Measurements from ENCODE around the gene SELENOT. TPM values are rescaled to one million over a fixed set of nuclear protein-coding genes. Genes with fewer than 3 reads are reported as not detected.

SELENOT gene
- total RNA-seq, 1 donor from 2014 or later: 133 TPM

DNA sequence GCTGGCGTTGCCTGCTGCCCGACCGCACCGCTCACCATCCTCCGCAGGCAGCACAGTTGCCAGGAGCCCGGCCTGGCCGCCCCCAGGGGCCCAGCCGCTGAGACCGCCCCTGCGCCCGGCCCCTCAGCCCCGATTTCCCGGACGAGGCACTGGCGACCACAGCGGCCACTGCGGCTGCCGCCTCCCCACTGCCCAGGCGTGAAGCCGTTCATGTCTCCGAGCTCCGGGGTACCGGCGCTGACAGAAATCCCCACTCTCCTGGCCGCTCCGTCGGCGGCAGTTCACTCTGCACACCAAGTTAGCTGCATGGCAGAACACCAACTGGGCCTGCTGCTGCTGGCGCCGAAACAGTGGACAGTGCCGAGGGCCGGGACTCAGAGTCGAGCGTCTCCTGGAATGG lies 8.5 kb downstream of the SELENOT start:
- DNase-seq (ENCODE audit: low spot score): no peak
- Histone ChIP-seq H3K79me2 (ENCODE audit: low read depth) (peaks cover 82% of the 10 kb centered on the region), H3K9ac (no peak overlapping the region), H3K4me2 (no peak overlapping the region), H3K9me3 (ENCODE audit: low read depth) (no peaks in the 10 kb centered on the region), H3K27me3 (no peaks in the 10 kb centered on the region), H3K4me1 (peaks cover 22% of the 10 kb centered on the region), H3K27ac (no peak overlapping the region), H3K4me3 (no peak overlapping the region), H3F3A (ENCODE audit: low read depth) (peaks cover 18% of the 10 kb centered on the region), H4K20me1 (ENCODE audit: low read depth) (no peaks in the 10 kb centered on the region), H2AFZ (replicated peaks) (no peak overlapping the region), H3K36me3 (peaks cover 5% of the 10 kb centered on the region)
- H3K4me3 Mint-ChIP-seq: no peak overlapping the region
- H3K9me3 Mint-ChIP-seq: peaks cover 23% of the 10 kb centered on the region
- H3K27me3 Mint-ChIP-seq (ENCODE audit: insufficient read depth, low read depth): no peaks in the 10 kb centered on the region
- peaks cover 55% of the 10 kb centered on the region for H3K36me3 Mint-ChIP-seq
- H3K27ac Mint-ChIP-seq: no peak overlapping the region
- peaks cover 11% of the 10 kb centered on the region for H3K4me1 Mint-ChIP-seq
- TF ChIP-seq EZH2phosphoT487 (IDR thresholded peaks at IDR 0.05) (no peak), EZH2 (IDR thresholded peaks at IDR 0.05) (no peak)
- TF ChIP-seq, protein P1, sequence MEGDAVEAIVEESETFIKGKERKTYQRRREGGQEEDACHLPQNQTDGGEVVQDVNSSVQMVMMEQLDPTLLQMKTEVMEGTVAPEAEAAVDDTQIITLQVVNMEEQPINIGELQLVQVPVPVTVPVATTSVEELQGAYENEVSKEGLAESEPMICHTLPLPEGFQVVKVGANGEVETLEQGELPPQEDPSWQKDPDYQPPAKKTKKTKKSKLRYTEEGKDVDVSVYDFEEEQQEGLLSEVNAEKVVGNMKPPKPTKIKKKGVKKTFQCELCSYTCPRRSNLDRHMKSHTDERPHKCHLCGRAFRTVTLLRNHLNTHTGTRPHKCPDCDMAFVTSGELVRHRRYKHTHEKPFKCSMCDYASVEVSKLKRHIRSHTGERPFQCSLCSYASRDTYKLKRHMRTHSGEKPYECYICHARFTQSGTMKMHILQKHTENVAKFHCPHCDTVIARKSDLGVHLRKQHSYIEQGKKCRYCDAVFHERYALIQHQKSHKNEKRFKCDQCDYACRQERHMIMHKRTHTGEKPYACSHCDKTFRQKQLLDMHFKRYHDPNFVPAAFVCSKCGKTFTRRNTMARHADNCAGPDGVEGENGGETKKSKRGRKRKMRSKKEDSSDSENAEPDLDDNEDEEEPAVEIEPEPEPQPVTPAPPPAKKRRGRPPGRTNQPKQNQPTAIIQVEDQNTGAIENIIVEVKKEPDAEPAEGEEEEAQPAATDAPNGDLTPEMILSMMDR (IDR thresholded peaks at IDR 0.05): no peak

DNA sequence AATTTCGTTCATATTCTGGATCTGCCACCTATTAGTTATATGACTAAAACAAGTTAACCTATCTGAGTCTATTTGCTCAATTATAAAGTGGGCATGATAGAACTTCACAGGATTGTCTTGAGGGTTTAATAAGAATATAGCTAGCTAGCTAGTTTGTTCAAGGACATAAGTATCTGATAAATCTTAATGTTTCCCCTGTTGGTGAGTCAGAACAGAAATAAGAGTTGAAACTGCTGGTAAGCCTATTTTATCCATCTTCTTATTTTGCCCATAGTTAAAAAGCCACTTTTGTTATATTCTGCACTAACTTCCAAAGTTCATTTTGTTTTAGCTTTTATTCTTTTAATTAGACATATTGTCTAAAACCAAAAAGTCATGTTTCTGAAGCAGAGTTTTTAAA lies 9.4 kb downstream of the SELENOT start:
- Histone ChIP-seq H3K9ac (no peak overlapping the region), H3K36me3 (peaks cover 5% of the 10 kb centered on the region), H4K20me1 (ENCODE audit: low read depth) (no peaks in the 10 kb centered on the region), H3F3A (ENCODE audit: low read depth) (peaks cover 10% of the 10 kb centered on the region), H3K4me1 (peaks cover 14% of the 10 kb centered on the region), H3K27ac (no peak overlapping the region), H3K79me2 (ENCODE audit: low read depth) (peaks cover 82% of the 10 kb centered on the region), H3K9me3 (ENCODE audit: low read depth) (no peaks in the 10 kb centered on the region), H2AFZ (replicated peaks) (no peak overlapping the region), H3K27me3 (no peaks in the 10 kb centered on the region), H3K4me3 (no peak overlapping the region), H3K4me2 (no peak overlapping the region)
- Mint-ChIP-seq H3K9me3 (peaks cover 25% of the 10 kb centered on the region), H3K27ac (no peak overlapping the region), H3K4me3 (no peak overlapping the region), H3K36me3 (peaks cover 55% of the 10 kb centered on the region), H3K4me1 (peaks cover 7% of the 10 kb centered on the region), H3K27me3 (ENCODE audit: insufficient read depth, low read depth) (no peaks in the 10 kb centered on the region)
- TF ChIP-seq, protein P1 (IDR thresholded peaks at IDR 0.05): no peak
- TF ChIP-seq EZH2phosphoT487 (IDR thresholded peaks at IDR 0.05) (no peak), EZH2 (IDR thresholded peaks at IDR 0.05) (no peak)
- no peak for DNase-seq (ENCODE audit: low spot score)

DNA sequence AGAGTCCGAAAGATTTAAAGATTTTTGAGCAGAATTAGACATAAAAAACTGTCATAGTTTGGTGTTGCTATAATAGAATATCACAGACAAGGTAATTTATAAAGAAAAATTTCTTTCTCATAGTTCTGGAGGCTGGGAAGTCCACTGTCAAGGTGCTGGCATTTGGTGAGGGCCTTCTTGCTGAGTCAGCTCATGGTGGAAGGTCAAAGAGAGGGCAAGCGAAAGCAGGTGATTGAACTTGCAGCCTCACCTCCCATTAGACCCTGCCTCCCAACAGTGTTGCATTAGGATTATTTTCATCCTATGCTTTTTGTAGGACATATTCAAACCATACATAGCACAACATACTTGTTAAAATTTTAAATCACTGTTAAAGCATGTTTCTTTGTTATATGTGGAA lies 9.9 kb downstream of the SELENOT start:
- Histone ChIP-seq H4K20me1 (ENCODE audit: low read depth) (no peaks in the 10 kb centered on the region), H3K27ac (no peak overlapping the region), H3K79me2 (ENCODE audit: low read depth) (peaks cover 84% of the 10 kb centered on the region), H3K4me2 (no peak overlapping the region), H3K9me3 (ENCODE audit: low read depth) (no peaks in the 10 kb centered on the region), H2AFZ (replicated peaks) (no peak overlapping the region), H3K4me1 (peaks cover 8% of the 10 kb centered on the region), H3K4me3 (no peak overlapping the region), H3K27me3 (no peaks in the 10 kb centered on the region), H3K9ac (no peak overlapping the region), H3F3A (ENCODE audit: low read depth) (peaks cover 4% of the 10 kb centered on the region), H3K36me3 (peaks cover 5% of the 10 kb centered on the region)
- DNase-seq (ENCODE audit: low spot score): no peak
- Mint-ChIP-seq H3K36me3 (peaks cover 51% of the 10 kb centered on the region), H3K4me1 (peaks cover 2% of the 10 kb centered on the region), H3K27me3 (ENCODE audit: insufficient read depth, low read depth) (no peaks in the 10 kb centered on the region), H3K4me3 (no peak overlapping the region), H3K9me3 (peaks cover 27% of the 10 kb centered on the region), H3K27ac (no peak overlapping the region)
- no peak for TF ChIP-seq EZH2 (IDR thresholded peaks at IDR 0.05)

DNA sequence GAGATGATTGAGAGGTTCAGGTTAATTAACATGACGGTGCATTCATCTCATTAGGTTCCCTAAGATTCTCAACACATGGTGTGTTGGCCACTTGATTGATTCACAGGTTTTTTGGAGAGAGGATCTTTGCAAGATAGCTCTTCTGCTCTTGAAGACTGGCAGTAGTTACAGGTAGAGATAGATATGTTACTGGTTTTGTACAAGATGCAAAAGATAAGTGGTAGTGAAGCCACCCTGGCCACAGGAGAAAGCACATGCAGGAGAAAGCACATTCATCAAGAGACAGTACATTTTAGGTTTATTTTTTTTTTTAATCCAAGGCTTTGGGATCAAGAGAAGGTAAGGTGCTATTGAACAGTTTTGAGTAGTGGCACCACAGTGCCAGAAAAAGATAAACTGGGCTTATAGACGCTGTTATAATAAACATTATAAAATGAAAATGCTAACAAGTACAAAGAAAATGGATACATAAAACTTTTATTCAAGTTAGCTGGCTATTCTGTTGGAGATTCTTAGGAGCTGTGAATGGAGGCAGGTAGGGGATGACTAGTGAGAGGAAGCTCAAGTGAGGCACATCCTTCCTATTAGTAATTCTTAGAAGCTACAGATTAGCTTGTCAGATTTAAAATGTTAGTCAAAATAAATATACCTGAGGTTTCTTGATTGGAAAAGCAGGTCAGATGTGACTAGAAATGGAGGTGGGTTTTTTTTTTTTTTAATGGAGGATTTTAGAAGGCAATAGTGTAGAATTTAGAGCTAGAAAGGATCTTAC lies 10.8 kb downstream of the SELENOT start:
- H3K27ac Mint-ChIP-seq: no peak overlapping the region
- Histone ChIP-seq H3K79me2 (ENCODE audit: low read depth) (peaks cover 84% of the 10 kb centered on the region), H3F3A (ENCODE audit: low read depth) (no peaks in the 10 kb centered on the region), H3K36me3 (peaks cover 5% of the 10 kb centered on the region), H3K4me1 (no peaks in the 10 kb centered on the region), H3K27ac (no peak overlapping the region), H3K4me2 (no peak overlapping the region), H3K27me3 (no peaks in the 10 kb centered on the region), H3K9ac (no peak overlapping the region), H3K9me3 (ENCODE audit: low read depth) (no peaks in the 10 kb centered on the region), H4K20me1 (ENCODE audit: low read depth) (no peaks in the 10 kb centered on the region), H3K4me3 (no peak overlapping the region), H2AFZ (replicated peaks) (no peak overlapping the region)
- no peak overlapping the region for H3K4me3 Mint-ChIP-seq
- TF ChIP-seq, protein P1 (IDR thresholded peaks at IDR 0.05): no peak
- no peak for TF ChIP-seq EZH2 (IDR thresholded peaks at IDR 0.05)
- no peak for TF ChIP-seq EZH2phosphoT487 (IDR thresholded peaks at IDR 0.05)
- H3K4me1 Mint-ChIP-seq: peaks cover 2% of the 10 kb centered on the region
- no peaks in the 10 kb centered on the region for H3K27me3 Mint-ChIP-seq (ENCODE audit: insufficient read depth, low read depth)
- peaks cover 55% of the 10 kb centered on the region for H3K36me3 Mint-ChIP-seq
- peaks cover 33% of the 10 kb centered on the region for H3K9me3 Mint-ChIP-seq
- DNase-seq (ENCODE audit: low spot score): no peak
